T-helper 1 cell treated with Interleukin-12 subunit alpha and Interleukin-12 subunit beta and Interleukin-4 antibody, amounts not matched to agents 30 μg/mL and 1 μg/mL, for 36 hours (primary cell): ENCODE measurements around the gene EIF2AK2.

Experiments used
- H3K27ac Mint-ChIP-seq: one replicate; pipeline ENCODE4 v1.8.0; 2021; ENCODE audit warnings: mild to moderate bottlenecking, mixed read lengths
- H3K27me3 Mint-ChIP-seq: one replicate; pipeline ENCODE4 v1.8.0; 2021; ENCODE audit warnings: low read depth, mixed read lengths
- H3K36me3 Mint-ChIP-seq: one replicate; pipeline ENCODE4 v1.8.0; 2021; ENCODE audit warnings: low read depth, mixed read lengths
- H3K4me1 Mint-ChIP-seq: one replicate; pipeline ENCODE4 v1.8.0; 2021; ENCODE audit warnings: low read depth, mixed read lengths
- H3K4me3 Mint-ChIP-seq: one replicate; pipeline ENCODE4 v1.8.0; 2021; ENCODE audit warnings: mild to moderate bottlenecking, moderate library complexity, mixed read lengths
- H3K9me3 Mint-ChIP-seq: one replicate; pipeline ENCODE4 v1.8.0; 2021; ENCODE audit warnings: mixed read lengths

EIF2AK2 gene

GRCh38 chr2:37060446-37060845 is 96.3 kb downstream of the EIF2AK2 start:
- Mint-ChIP-seq H3K27me3 (no peaks in the 10 kb centered on the region), H3K4me3 (no peak overlapping the region), H3K36me3 (peaks cover 18% of the 10 kb centered on the region), H3K9me3 (no peaks in the 10 kb centered on the region), H3K4me1 (peaks cover 2% of the 10 kb centered on the region), H3K27ac (no peak overlapping the region)

GRCh38 chr2:37059841-37060240 is 96.9 kb downstream of the EIF2AK2 start:
- no peak overlapping the region for H3K4me3 Mint-ChIP-seq
- no peak overlapping the region for H3K27ac Mint-ChIP-seq
- H3K9me3 Mint-ChIP-seq: no peaks in the 10 kb centered on the region
- H3K27me3 Mint-ChIP-seq: no peaks in the 10 kb centered on the region
- peaks cover 2% of the 10 kb centered on the region for H3K4me1 Mint-ChIP-seq
- peaks cover 19% of the 10 kb centered on the region for H3K36me3 Mint-ChIP-seq

GRCh38 chr2:37052600-37053332 is 104.0 kb downstream of the EIF2AK2 start:
- Mint-ChIP-seq H3K36me3 (peaks cover 19% of the 10 kb centered on the region), H3K27ac (no peak overlapping the region)

More at GRCh38 chr2:37052600-37053332, 104.0 kb downstream of the EIF2AK2 start:
- Mint-ChIP-seq H3K4me1 (no peaks in the 10 kb centered on the region), H3K9me3 (no peaks in the 10 kb centered on the region), H3K4me3 (no peak overlapping the region), H3K27me3 (no peaks in the 10 kb centered on the region)
